Lung (tissue), 12 donors: ENCODE data around the gene KLHL17. TPM values are rescaled to one million over a fixed set of nuclear protein-coding genes. Genes with fewer than 3 reads are reported as not detected.

Experiments
- ATAC-seq: fragments of 200-7000 bp; cut with Tn5 transposase; one replicate; pipeline ENCODE4 v1.9.1; 2020; ENCODE audit warnings: moderate number of reproducible peaks; ENCODE audit not compliant: insufficient read depth, low FRiP score
- DNase-seq, 3 donors: peaks; one replicate each; pipeline ENCODE4 v3.0.0-alpha.2; 2013 to 2017
- H3K27ac ChIP-seq, 2 donors: one replicate each; pipeline ENCODE4 v1.5.1; 2013; ENCODE audit warnings: mild to moderate bottlenecking in 2 of 2, moderate library complexity in 2 of 2, control low read depth in 1 of 2, inconsistent platforms in 1 of 2, low read depth in 1 of 2, low read length in 1 of 2
- H3K27me3 ChIP-seq, 3 donors: one replicate each; pipeline ENCODE4 v1.5.1; 2013; ENCODE audit warnings: low read length in 2 of 3; ENCODE audit not compliant: control insufficient read depth in 3 of 3, insufficient read depth in 3 of 3
- H3K36me3 ChIP-seq, 4 donors: one replicate each; pipeline ENCODE4 v1.5.1; 2013; ENCODE audit warnings: low read length in 4 of 4, mild to moderate bottlenecking in 1 of 4, moderate library complexity in 1 of 4; ENCODE audit not compliant: control insufficient read depth in 4 of 4, insufficient read depth in 4 of 4
- H3K4me1 ChIP-seq, 5 donors: one replicate each; pipeline ENCODE4 v1.5.1; 2013; ENCODE audit warnings: low read length in 5 of 5, mild to moderate bottlenecking in 2 of 5, moderate library complexity in 1 of 5; ENCODE audit not compliant: control insufficient read depth in 5 of 5, insufficient read depth in 5 of 5
- H3K4me3 ChIP-seq: one replicate; pipeline ENCODE4 v1.5.1; 2013; ENCODE audit warnings: mild to moderate bottlenecking, control low read depth, moderate library complexity
- H3K9ac ChIP-seq, 2 donors: one replicate each; pipeline ENCODE4 v1.5.1; 2013; ENCODE audit warnings: low read length in 2 of 2, control low read depth in 1 of 2; ENCODE audit not compliant: insufficient read depth in 1 of 2
- H3K9me3 ChIP-seq, 4 donors: one replicate each; pipeline ENCODE4 v1.5.1; 2013; ENCODE audit warnings: low read length in 3 of 4, mild to moderate bottlenecking in 1 of 4, moderate library complexity in 1 of 4; ENCODE audit not compliant: control insufficient read depth in 4 of 4, insufficient read depth in 3 of 4
- CTCF ChIP-seq: IDR thresholded peaks from 2 replicates; pipeline ENCODE4 v1.5.1; 2012; ENCODE audit warnings: mild to moderate bottlenecking; ENCODE audit errors: control extremely low read depth, extremely low read depth
- WGBS, 2 donors: extraction: QIAGEN DNeasy Blood & Tissue Kit; methylation state at CpG; one replicate each; pipeline ENCODE4 v1.1.7; 2013; 5-methylcytosine and 5-hydroxymethylcytosine counted together
- polyA plus RNA-seq, 2 donors: library from polyadenylated mRNA; stranded (reverse); fragments of 200-250 nt; gene quantifications; one replicate each; pipeline ENCODE4 v1.2.1, GENCODE V29; 2013
- total RNA-seq, 2 donors: library from RNA; depleted of rRNA in 1 of 2; stranded (reverse); fragments of >200 nt in 1 of 2; gene quantifications; one replicate each; pipeline ENCODE4 v1.2.1, GENCODE V29; 2014 to 2021
- donor health status: control.
- donor health status: control.
- donor health status: Bipolar disorder and iron deficiency.
- donor health status: healthy.
- donor health status: DM: yes; HTN: yes; CAD: no.

The KLHL17 gene
- total and polyA plus RNA-seq, 4 donors: 10.0 to 15.2 (median 13.0) TPM

GRCh38 chr1:912740-913301 lies 47.6 kb upstream of the KLHL17 start:
- H3K27me3 ChIP-seq: peaks cover 0 to 11% (median 0%) of the 10 kb centered on the region in 3 donors
- WGBS, 2 donors: 34 to 41% methylated on average over 23 to 24 of the region's 24 CpGs
- H3K9ac ChIP-seq: no peak overlapping the region
- H3K4me3 ChIP-seq: no peak overlapping the region
- no peaks in the 10 kb centered on the region for H3K9me3 ChIP-seq
- peaks cover 0 to 55% (median 3%) of the 10 kb centered on the region in 5 donors for H3K4me1 ChIP-seq
- no peak overlapping the region for H3K27ac ChIP-seq
- DNase-seq (peak in 1 of 3 donors; percentile 23), ATAC-seq (no peak)
- no peak for TF ChIP-seq CTCF
- H3K36me3 ChIP-seq: no peaks in the 10 kb centered on the region

DNA sequence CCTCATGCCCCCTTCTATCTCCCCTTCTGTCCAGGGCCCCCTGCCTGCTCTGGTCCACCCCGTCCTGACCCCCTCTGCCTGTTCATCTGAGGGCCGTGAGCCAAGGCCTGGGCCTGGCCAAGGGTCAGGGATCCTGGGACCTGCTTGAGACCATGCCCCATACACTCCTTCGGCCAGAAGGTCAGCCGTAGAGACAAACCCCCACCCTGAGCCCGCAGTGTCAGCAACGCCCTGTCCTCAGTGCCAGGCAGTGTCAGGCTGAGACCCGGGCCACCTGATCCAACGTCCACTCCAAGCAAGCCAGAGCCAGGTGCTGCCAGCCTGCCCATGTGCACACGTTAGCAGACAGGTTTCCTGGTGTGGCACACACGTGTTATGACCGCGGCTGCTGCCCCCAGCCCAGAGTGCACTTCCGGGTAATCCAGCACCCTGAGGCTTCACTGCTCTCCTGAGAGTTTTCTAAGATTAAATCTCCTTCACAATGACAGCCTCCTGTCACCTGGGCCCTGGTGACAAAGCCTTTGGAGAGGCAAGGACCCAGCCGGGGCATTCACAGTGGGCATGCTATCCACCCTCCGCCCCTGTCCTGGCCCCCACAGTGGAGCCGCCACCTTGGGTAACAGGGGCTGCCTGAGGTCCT lies 46.8 kb upstream of the KLHL17 start:
- Histone ChIP-seq H3K4me1 (peaks cover 0 to 61% (median 9%) of the 10 kb centered on the region in 5 donors), H3K4me3 (no peak overlapping the region), H3K27ac (no peak overlapping the region), H3K9me3 (no peaks in the 10 kb centered on the region), H3K36me3 (no peaks in the 10 kb centered on the region), H3K27me3 (peaks cover 0 to 16% (median 0%) of the 10 kb centered on the region in 3 donors), H3K9ac (no peak overlapping the region)
- WGBS, 2 donors: 60 to 79% methylated on average over 16 of the region's 16 CpGs
- DNase-seq (peak in 1 of 3 donors; percentile 14), ATAC-seq (no peak)
- TF ChIP-seq CTCF: no peak

DNA sequence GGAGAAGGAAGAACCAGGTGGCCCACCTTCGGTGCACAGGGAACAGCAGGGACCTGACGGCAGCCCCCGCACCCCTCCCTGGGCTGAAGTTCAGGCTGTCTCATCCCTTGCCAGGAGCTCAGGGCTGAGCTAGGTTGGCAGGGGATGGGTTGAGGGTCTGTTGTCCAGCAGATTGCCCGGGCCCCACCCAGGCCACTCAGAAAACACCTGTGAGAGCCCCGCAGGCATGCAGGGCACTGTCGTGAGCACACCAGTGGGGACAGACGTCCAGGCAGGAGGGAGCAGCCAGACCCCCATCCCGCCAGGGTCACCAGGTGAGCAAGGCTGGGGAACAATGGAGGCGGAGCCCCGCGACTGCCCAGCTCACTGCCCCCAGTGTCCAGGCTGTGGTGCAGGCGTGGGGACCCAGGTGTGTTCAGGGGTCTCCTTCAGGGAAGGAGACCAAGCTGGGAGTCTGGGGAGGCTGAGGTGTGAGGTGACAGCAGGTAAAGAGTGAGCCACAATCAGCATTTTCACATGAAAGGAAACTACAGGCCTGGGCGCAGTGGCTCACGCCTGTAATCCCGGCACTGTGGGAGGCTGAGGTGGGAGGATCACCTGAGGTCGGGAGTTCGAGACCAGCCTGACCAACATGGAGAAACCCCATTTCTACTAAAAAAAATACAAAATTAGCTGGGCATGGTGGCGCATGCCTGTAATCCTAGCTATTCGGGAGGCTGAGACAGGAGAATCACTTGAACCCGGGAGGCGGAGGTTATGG lies 46.1 kb upstream of the KLHL17 start:
- 74 to 88% methylated on average over 21 of the region's 21 CpGs for WGBS, 2 donors
- peaks cover 0 to 16% (median 0%) of the 10 kb centered on the region in 3 donors for H3K27me3 ChIP-seq
- peak in 1 of 3 donors; percentile 10 for DNase-seq

More for the DNA sequence above, 46.1 kb upstream of the KLHL17 start:
- H3K4me3 ChIP-seq: no peak overlapping the region
- peaks cover 0 to 67% (median 9%) of the 10 kb centered on the region in 5 donors for H3K4me1 ChIP-seq
- H3K36me3 ChIP-seq: no peaks in the 10 kb centered on the region
- H3K9ac ChIP-seq: no peak overlapping the region
- no peaks in the 10 kb centered on the region for H3K9me3 ChIP-seq
- TF ChIP-seq CTCF: no peak
- ATAC-seq: no peak
- H3K27ac ChIP-seq: no peak overlapping the region
